ENCODE measurements around the gene IPMK.

DNA sequence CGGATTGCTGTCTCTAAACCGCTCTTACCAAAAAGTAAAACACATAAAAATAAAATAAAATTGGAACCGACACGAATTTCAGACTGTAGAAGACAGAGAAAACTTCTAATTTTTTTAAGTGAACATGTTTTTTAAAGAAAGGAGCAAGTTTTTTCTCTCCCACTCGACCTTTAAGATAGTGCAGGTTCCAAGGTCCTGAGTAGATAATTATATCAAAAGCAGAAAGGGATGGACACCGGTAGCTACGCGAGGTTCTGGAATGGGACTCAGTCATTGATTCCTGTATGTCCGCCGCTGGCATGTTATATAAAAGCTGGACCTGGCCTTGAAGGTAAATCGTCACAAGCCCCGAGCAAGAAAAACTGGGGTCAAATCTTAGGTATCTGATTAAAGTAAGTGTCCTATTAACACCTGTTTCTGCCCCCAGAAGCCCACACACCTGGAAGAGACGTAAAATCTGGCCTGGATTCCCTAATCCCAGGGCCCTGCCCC lies 806 bp upstream of the IPMK start:
- TF ChIP-seq POLR2A (IDR thresholded peaks at IDR 0.05; ENCODE audit: extremely low read depth, insufficient read length) = no peak
- TF ChIP-seq, protein P1, sequence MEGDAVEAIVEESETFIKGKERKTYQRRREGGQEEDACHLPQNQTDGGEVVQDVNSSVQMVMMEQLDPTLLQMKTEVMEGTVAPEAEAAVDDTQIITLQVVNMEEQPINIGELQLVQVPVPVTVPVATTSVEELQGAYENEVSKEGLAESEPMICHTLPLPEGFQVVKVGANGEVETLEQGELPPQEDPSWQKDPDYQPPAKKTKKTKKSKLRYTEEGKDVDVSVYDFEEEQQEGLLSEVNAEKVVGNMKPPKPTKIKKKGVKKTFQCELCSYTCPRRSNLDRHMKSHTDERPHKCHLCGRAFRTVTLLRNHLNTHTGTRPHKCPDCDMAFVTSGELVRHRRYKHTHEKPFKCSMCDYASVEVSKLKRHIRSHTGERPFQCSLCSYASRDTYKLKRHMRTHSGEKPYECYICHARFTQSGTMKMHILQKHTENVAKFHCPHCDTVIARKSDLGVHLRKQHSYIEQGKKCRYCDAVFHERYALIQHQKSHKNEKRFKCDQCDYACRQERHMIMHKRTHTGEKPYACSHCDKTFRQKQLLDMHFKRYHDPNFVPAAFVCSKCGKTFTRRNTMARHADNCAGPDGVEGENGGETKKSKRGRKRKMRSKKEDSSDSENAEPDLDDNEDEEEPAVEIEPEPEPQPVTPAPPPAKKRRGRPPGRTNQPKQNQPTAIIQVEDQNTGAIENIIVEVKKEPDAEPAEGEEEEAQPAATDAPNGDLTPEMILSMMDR (IDR thresholded peaks at IDR 0.05; ENCODE audit: low read depth, low read length) = no peak

Data from NB4 (cell line).